HG03575 (cell line): ENCODE results near the gene ZNF280D.

Source experiments
- ATAC-seq: cut with Tn5 transposase; IDR thresholded peaks from one replicate; pipeline ENCODE4 v1.9.1; 2021; ENCODE audit not compliant: unreplicated experiment, insufficient number of reproducible peaks, low FRiP score; ENCODE audit errors: extremely low read depth

ZNF280D gene

GRCh38 chr15:56586206-56586605 is 147.1 kb downstream of the ZNF280D start:
- no peak for ATAC-seq

GRCh38 chr15:56582785-56583184 is 150.5 kb downstream of the ZNF280D start:
- ATAC-seq: no peak
